ENCODE measurements around the gene TBC1D22A.
"Not testable (repeated sequence)": the region's sequence is repeated elsewhere in the genome, so short reads cannot be mapped to it uniquely, and the experiment has no call there.

GRCh38 chr22:47167921-47168320 is 405.5 kb downstream of the TBC1D22A start:
- not testable (repeated sequence) for TF ChIP-seq POLR2AphosphoS5 (IDR thresholded peaks at IDR 0.05; ENCODE audit: insufficient read depth, low read depth, low read length); POLR2A (IDR thresholded peaks at IDR 0.05; ENCODE audit: low read depth, low read length)
